HepG2 (cell line): ENCODE measurements around the gene ZNF524. TPM values are rescaled to one million over a fixed set of nuclear protein-coding genes. Genes with fewer than 3 reads are reported as not detected.

ENCODE experiments used
- BCLAF1 ChIP-seq: fragments of 450-650 bp; IDR thresholded peaks from 2 replicates; pipeline ENCODE4 v1.6.1; 2017; ENCODE audit warnings: mild to moderate bottlenecking
- FOXA1 ChIP-seq, 2 experiments: fragments of 450-650 bp in 1 of 2; sonication (generic) in 1 of 2; formaldehyde crosslinking in 1 of 2; IDR thresholded peaks; 2 replicates each; pipeline versions ENCODE4 v1.4.0 to v1.6.1; 2016 to 2020; ENCODE audit warnings: missing genetic modification reagents in 1 of 2
- GMEB2 ChIP-seq: IDR thresholded peaks from 2 replicates; pipeline ENCODE4 v1.6.1; 2016; ENCODE audit warnings: missing biosample characterization, missing genetic modification reagents, low read depth
- HHEX ChIP-seq: IDR thresholded peaks from 2 replicates; pipeline ENCODE4 v1.6.1; 2016; ENCODE audit warnings: control low read depth
- HMGXB3 ChIP-seq: sonication (generic); formaldehyde crosslinking; IDR thresholded peaks from 2 replicates; pipeline ENCODE4 v1.4.0; 2020; ENCODE audit warnings: missing genetic modification reagents, borderline replicate concordance
- IKZF5 ChIP-seq: IDR thresholded peaks from 2 replicates; pipeline ENCODE4 v1.6.1; 2018; ENCODE audit warnings: missing genetic modification reagents, mild to moderate bottlenecking, missing compliant biosample characterization
- NR3C1 ChIP-seq: sonication (generic); formaldehyde crosslinking; IDR thresholded peaks from 2 replicates; pipeline ENCODE4 v1.4.0; 2020; ENCODE audit warnings: missing genetic modification reagents
- PBX2 ChIP-seq: IDR thresholded peaks from 2 replicates; pipeline ENCODE4 v1.6.1; 2016; ENCODE audit warnings: control low read depth
- PHB2 ChIP-seq: fragments of 450-650 bp; IDR thresholded peaks from 2 replicates; pipeline ENCODE4 v1.6.1; 2018; ENCODE audit not compliant: partially characterized antibody
- POLR2AphosphoS5 ChIP-seq: IDR thresholded peaks from 2 replicates; pipeline ENCODE4 v1.6.1; 2012; ENCODE audit warnings: low read depth, low read length
- U2AF2 ChIP-seq: fragments of 200-400 bp; formaldehyde crosslinking; IDR thresholded peaks from 2 replicates; pipeline ENCODE4 v1.6.1; 2017; ENCODE audit warnings: low read depth, mild to moderate bottlenecking, low read length
- ZBTB1 ChIP-seq: sonication (generic); formaldehyde crosslinking; IDR thresholded peaks from 2 replicates; pipeline ENCODE4 v1.4.0; 2020; ENCODE audit warnings: missing genetic modification reagents, borderline replicate concordance
- ZBTB38 ChIP-seq: sonication (generic); formaldehyde crosslinking; IDR thresholded peaks from 2 replicates; pipeline ENCODE4 v1.5.1; 2020; ENCODE audit warnings: mild to moderate bottlenecking, missing genetic modification reagents
- ZMAT3 ChIP-seq: sonication (generic); formaldehyde crosslinking; conservative IDR thresholded peaks from 2 replicates; pipeline ENCODE4 v1.7.0; 2021; ENCODE audit warnings: missing genetic modification reagents
- ZNF724P ChIP-seq: sonication (generic); formaldehyde crosslinking; IDR thresholded peaks from 2 replicates; pipeline ENCODE4 v1.8.0; 2022; ENCODE audit warnings: missing genetic modification reagents, borderline replicate concordance
- ZNF850 ChIP-seq: sonication (generic); formaldehyde crosslinking; conservative IDR thresholded peaks from 2 replicates; pipeline ENCODE4 v1.9.0; 2021; ENCODE audit warnings: mild to moderate bottlenecking, missing genetic modification reagents
- polyA plus RNA-seq, 8 experiments: library from polyadenylated mRNA; depleted of rRNA in 3 of 8; stranded (reverse) in 7 of 8; unstranded in 1 of 8; fragments of >200 nt; fragmentation: Illumina TruSeq in 4 of 8; extraction: Trizol in 4 of 8; gene quantifications; 2 replicates each; pipeline versions ENCODE4 v1.2.1 to v1.2.3, GENCODE V29; 2011 to 2016; ENCODE audit warnings: low read depth in 4 of 8, missing spikeins in 1 of 8, mixed read lengths in 1 of 8; ENCODE audit not compliant: insufficient read depth in 1 of 8
- total RNA-seq, 5 experiments: library from RNA; depleted of rRNA; stranded (reverse); fragments of >200 nt; fragmentation: Illumina TruSeq; extraction: Trizol; gene quantifications; 2 replicates each; pipeline ENCODE4 v1.2.3, GENCODE V29; 2016; ENCODE audit warnings: low read depth in 1 of 5

ZNF524 gene
- total and polyA plus RNA-seq, 2 of the 13 experiments (the other 11 are each of a cell fraction or from before 2014, with no cell fraction given) = 3.2 to 4.6 TPM

GRCh38 chr19:55585658-55586339 is 14.3 kb upstream of the ZNF524 start (continued):
- no peak for TF ChIP-seq ZNF724P (CRISPR knock-in tag)
- no peak for TF ChIP-seq U2AF2
- peak; percentile 77 for TF ChIP-seq PBX2 (CRISPR knock-in tag)
- no peak for TF ChIP-seq ZBTB1 (CRISPR knock-in tag)
- no peak; the same call in 1 of the 2 replicates for TF ChIP-seq IKZF5
- no peak for TF ChIP-seq HMGXB3 (CRISPR knock-in tag)
- TF ChIP-seq ZNF850 (CRISPR knock-in tag) = no peak
- TF ChIP-seq HHEX = no peak
- TF ChIP-seq GMEB2 (CRISPR knock-in tag) = no peak
- TF ChIP-seq PHB2 = no peak
- TF ChIP-seq ZBTB38 (CRISPR knock-in tag) = peak; percentile 72; the same call in 1 of the 2 replicates
- no peak for TF ChIP-seq FOXA1 (IDR thresholded peaks at IDR 0.05)
- TF ChIP-seq FOXA1 (CRISPR knock-in tag; IDR thresholded peaks at IDR 0.05) = no peak
- no peak for TF ChIP-seq NR3C1
- no peak for TF ChIP-seq BCLAF1
- TF ChIP-seq ZMAT3 (CRISPR knock-in tag) = 0 out of 2 replicates have a peak, but pooled peaks have one; percentile 27
- peak; percentile 43; the same call in 1 of the 2 replicates for TF ChIP-seq POLR2AphosphoS5
